Stimulated activated naive CD4-positive, alpha-beta T cell treated with Interleukin-2 at 50 U/mL for 16 hours (primary cell): ENCODE results near the gene ZNF492.
"Not testable (repeated sequence)": the region's sequence is repeated elsewhere in the genome, so short reads cannot be mapped to it uniquely, and the experiment has no call there.

Source experiments
- DNase-seq: peaks from one replicate; lab custom pipeline; 2025; lab: John Stamatoyannopoulos, UW

ZNF492 gene

DNA sequence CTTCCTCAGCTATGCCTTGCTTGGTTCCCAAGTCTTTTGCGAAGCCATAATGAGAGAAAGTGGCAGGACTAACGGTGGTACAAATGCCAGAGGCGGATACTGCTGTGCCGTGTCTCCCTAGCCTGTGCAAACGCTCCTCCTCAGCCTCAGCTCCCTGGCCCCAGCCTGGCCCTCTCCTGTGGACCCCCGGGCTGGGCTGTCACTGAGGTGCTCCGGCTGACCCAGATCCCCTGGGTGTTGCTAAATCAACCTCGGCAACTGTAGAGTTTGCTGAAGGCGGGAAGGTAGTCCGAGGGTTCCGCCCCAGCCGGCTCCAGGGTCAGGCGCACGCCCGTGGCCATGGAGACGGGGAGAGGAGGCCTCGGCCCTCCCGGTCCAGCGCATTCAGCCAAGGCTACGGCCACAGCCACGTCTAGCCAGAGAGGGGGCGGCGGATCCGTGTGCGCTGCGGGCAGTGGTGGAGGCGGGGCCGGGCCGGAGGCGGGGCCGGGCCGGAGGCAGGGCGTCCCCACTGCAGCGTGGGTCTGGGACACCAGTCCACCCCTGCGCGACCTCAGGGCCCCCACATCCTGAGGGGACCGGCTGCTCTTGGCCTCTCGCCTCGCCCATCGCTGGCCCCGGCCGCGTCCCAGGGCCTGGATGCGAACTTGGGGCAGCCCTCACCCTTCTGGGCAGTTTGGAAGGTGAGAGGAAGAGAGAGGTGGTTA is 16.4 kb upstream of the ZNF492 start:
- no peak for DNase-seq

DNA sequence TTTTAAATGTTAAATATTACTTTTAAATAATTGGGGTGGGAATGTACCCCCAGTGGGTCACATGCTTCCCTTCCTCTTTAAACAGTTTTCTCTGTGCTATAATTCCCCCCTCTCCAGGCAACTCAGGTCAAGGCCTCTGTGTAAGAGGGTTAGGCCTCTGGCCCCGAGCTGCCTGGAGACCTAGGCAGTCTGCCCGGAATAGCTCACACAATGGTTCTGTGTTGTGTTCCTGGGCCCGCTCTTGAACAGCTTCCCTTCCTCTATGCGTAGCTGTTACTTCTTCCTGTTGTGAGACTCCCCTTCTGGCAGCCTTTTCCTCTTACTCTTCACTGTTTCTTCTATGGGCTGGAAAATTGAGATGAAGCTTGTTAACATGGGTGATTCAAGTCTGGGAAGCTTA is 14.8 kb upstream of the ZNF492 start:
- no peak for DNase-seq

DNA sequence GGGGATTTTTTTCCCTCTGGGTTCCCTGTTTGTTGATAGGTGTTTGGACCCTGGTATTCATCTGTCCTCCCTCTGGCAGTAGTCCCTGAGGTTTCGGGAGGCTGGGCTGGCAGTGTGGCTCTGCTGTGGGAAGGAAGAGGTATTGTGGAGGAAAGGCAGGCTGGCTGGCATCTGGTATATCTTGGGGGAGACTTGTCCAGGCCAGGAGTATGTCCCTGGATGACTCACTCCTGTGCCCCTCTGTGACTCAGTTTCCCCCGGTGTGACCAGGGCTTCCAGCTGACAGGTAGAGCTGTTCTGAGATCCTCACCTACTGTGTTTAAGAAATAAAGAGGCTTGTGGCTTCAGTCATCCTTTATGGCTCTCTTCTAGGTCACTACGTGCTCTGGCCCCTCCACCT is 14.2 kb upstream of the ZNF492 start:
- no peak for DNase-seq

DNA sequence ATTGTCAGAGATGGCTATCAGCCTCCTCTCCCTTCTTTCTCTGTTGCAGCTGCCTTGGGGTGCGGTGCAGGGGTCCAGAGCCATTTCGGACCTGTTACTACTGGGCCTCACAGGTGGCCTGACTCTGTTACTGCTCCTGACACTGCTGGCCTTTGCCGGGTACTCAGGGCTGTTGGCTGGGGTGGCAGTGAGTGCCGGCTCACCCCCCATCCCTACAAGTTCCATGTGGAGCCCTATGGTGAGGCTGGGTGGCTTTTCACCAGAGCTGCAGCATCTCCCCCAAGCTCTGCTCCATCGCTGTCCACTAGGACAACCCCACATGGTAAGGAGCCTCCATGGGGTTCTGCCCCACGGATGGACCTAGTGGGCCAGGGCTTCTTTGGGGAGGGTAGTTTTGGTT is 13.7 kb upstream of the ZNF492 start:
- DNase-seq: no peak

DNA sequence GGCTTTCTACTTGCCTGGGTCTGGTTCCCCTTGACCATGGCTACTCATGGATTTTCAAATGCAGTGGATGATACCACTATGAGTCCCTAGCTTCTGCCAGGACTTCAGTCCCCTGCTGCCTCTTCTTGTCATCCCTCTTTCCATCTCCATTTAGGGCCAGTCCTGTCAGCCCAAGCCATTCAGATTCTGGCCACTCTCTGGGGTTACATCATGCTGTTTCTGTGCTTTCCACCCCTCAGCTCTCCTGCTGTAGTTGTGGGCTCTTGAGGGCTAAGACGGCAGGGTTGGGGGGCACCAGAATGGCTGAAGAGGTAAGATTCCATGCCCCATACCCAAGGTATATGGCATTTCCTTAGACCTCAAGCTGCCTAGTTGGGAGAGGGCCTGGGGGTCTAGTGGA is 13.2 kb upstream of the ZNF492 start:
- DNase-seq: no peak

DNA sequence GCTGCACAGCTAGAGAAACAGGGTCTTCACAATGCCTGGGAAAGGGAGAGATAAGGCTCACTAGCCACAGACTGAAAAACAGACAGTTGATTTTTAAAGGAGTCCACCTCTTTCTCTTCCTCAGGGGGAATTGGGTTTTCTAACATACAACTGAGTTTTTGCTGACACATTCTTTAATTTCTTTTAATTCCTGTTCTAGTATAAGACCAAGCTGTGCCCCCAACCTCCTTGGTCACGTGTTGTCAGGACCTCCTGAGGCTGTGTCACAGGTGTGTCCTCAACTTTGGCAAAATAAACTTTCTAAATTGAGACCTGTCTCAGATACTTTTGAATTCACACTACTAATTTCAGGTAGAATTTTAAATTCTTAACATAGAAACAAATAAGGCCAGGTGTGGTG is 12.1 kb upstream of the ZNF492 start:
- DNase-seq: no peak

DNA sequence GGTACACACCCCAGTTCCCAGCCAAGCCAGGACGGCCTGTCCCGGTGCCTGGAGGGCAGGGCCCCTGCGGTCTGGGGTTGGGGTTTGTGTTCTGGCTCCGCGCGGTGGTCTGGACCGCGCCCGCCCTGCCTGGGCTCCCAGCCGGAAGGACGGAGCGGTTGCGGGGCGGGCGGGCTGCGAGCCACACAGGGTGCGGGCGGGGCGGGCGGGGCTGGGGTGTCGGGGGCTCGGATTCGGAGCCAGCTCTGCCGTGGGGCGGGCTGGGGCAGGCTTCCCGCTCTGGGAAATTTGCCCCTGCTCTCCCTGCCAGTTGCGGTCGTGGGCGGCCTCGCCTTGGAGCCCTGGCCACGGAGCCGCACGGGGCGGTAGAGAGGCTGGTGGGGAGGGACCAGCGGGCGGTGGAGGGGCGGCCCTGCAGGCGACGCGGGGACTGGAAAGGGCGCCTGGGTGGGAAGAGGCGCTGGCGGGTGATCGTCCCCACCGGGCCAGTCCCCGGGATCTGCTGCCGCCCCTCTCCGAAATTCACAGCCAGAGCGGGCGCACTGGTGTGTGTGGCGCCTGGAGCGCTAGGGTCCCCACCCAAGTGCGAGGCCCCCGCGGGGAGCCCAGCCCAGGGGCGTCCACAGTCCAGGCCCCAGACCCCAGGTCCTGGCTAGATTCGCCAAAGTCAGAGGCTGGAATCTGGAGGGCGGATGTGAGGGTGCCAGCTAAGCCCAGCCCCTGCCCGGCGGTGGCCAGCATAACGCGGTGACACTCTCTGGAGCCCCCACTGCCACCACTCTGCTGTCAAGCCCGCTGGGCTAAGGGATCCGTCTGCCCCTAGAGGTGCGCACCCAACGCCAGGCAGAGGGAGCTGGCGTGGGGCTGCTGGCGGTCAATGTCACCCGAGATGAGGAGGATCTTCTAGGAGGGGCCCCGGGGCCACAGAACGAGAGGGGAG is 11.0 kb upstream of the ZNF492 start:
- DNase-seq: no peak

DNA sequence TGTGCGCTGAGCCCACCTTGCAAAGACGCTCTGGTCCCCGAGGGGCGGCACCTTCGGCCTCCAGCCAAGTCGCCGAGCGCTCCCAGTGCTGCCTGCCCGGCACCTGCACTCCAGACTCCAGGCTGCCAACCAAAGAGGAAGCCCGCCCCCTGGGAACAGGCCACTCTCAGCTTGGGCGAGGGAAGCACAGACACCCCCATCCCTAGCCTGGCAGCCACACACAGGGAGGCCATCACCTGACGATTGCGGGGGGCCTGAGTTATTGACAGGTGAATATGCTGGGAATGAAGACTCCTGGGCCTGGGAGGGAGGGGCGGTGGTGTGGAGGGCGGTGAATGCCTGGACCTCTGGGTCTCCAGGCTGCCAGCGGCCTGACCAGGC is 10.3 kb upstream of the ZNF492 start:
- no peak for DNase-seq

DNA sequence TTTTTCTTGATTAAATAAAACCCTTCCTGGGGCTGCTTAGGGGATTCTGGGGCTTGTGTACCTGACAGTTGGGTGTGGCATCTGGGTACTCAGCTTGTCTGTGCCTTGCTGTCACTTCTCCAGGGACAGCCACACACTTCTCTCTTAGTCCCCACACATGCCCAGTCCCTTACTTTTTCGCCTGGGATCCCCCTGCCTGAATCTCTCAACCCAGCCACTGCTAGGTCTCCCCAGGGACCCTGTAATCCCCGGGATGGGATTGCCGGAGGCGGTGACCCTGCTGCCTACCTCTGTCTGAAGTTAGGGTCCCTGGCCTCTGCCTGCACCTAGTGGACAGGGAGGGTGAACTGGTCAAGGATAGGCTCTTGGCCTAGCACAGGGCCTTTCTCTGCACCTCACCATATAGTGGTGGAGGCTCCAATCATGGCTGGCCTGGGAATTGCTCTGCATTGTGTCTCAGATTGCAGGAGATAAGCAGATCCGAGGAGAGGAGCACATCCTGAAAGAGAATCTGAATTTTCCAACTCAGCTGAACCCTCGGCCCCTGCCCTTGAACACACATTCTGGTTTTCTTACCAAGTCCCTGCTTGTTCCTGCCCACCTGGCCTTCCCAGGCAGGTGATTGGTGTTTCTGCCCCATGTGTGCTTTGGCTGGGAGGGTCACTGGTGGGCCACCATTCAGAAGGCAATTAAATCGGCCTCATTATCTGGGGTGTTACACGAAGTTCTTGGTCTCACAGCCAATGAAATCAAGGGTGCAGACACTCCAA is 8.7 kb upstream of the ZNF492 start:
- DNase-seq: no peak

DNA sequence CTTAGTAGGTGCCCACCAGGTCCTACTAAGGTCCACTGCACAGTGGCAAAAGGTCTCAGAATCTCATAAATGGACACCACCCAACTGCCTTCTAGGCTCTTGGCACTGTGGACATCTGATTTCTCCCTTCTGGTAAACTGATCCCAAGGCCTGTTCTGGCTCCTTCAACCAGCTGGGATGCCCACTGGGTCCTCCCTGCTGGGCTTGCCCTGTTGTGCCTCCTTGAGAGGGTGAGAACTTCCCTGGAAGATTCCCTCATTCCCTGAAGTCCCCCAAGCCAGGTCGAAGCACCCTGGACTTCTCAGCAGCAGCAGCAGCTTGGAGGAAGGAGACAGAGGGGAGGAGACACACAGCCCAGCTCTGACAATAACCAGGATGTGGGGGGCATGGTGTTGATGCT is 6.6 kb upstream of the ZNF492 start:
- DNase-seq: no peak

DNA sequence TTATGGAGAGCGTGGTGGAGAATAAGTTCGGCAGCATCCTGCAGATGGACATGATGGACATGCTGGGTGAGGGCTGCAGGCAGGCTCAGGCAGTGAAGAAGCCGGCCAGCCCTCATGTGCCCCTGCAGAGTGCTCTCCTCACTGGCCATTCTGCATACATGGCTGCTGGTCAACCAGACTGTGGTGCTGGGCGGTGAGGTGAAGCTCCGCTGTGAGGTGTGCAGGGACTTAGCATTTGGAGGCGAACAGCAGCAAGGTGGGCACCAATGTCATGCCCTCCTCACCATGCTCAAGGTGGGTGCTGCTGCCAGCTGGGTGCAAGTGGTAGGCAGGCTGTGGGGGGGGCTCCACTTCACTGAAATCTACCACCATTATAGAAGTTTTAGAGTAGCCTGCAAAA is 5.7 kb upstream of the ZNF492 start:
- DNase-seq: no peak

DNA sequence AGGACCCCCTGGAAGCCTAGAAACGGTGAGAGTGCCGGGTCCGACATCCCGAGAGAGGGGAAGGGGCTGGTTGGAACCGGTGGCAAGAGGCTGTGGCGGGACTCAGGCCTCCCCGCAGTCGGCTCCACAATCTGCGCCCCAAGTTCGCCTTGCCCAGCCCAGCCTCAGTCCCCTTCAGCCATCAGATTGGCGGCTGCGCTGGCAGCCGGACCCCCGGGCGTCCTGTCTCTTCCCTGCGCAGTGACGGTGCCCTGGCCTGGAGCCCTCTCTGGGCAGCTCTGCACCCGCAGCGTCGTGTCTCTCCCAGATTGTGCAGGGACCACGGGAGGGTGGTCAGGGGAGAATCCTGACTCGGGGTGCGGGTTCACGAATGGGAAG is 315 bp downstream of the ZNF492 start:
- DNase-seq: no peak

DNA sequence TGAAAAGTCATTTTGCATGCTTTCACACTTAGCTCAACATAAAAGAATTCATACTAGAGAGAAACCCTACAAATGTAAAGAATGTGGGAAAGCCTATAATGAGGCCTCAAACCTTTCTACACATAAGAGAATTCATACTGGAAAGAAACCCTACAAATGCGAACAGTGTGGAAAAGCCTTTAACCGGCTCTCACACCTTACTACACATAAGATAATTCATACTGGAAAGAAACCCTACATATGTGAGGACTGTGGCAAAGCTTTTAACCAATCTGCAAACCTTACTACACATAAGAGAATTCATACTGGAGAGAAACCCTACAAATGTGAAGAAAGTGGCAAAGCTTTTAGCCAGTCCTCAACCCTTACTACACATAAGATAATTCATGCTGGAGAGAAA is 51.4 kb downstream of the ZNF492 start:
- not testable (repeated sequence) for DNase-seq

DNA sequence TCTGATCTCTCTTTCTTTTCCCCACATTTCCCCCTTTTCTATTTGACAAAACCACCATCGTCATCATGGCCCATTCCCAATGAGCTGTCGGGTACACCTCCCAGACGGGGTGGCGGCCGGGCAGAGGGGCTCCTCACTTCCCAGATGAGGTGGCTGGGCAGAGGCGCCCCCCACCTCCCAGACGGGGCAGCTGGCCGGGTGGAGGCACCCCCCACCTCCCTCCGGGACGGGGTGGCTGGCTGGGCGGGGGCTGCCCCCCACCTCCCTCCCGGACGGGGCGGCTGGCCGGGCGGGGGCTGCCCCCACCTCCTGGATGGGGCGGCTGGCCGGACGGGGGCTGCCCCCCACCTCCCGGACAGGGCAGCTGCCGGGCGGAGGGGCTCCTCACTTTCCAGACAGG is 68.5 kb downstream of the ZNF492 start:
- DNase-seq: not testable (repeated sequence)

DNA sequence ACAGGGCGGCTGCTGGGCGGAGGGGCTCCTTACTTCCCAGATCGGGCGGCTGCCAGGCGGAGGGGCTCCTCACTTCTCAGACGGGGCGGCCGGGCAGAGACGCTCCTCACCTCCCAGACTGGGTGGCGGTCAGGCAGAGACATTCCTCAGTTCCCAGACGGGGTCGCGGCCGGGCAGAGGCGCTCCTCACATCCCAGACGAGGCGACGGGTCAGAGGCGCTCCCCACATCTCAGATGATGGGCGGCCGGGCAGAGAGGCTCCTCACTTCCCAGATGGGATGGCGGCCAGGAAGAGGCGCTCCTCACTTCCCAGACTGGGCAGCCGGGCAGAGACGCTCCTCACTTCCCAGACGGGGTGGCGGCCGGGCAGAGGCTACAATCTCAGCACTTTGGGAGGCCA is 69.0 kb downstream of the ZNF492 start:
- DNase-seq: not testable (repeated sequence)

DNA sequence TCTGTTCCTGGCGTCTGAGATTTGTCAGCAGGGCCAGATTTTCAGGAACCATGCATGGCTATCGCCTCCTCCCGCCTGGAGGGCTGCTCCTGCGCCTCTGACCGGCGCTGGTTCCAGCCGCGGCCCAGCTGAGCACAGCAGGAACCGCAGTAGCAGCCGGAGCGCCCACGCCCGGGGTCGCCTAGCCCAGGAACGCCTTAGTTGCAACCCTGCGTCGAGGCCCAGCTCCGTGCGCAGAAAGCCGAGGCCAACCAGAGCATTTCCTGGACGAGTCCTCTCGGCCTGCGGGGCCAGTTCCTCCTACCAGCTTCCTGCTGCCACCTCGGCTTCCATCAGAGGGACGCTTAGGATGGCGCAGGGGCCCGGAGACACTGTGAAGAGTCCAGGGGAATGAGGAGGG is 74.9 kb downstream of the ZNF492 start:
- no peak for DNase-seq
